Measurements from ENCODE around the gene PCLAF.

The PCLAF gene

DNA sequence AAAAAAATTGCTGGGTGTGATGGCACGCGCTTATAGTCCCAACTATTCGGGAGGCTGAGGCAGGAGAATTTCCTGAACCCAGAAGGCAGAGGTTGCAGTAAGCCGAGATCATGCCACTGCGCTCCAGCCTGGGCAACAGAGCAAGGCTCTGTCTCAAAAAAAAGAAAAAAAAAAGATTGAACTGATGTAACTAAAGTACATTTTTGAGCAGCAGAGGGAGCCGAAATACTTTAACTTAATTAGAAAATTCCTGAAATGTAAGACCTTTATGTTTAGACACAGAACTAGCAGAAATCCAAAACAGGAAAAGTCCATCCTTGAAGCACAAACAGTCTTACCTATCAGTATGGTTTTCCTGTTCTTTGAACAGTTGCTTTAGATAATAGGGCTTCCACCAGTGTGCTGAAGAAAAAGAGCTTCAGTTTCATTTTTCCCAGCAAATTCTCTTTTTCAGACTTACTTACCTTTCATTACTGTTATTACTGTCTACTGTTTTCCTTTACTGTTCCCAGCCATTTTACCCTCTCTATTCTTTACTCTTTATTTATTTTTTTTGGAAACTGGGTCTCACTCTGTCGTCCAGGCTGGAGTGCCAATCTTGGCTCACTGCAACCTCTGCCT is 45.7 kb upstream of the PCLAF start:
- no peak for TF ChIP-seq EZH2phosphoT487 (IDR thresholded peaks at IDR 0.05; ENCODE audit: borderline replicate concordance)
- TF ChIP-seq, protein P1, sequence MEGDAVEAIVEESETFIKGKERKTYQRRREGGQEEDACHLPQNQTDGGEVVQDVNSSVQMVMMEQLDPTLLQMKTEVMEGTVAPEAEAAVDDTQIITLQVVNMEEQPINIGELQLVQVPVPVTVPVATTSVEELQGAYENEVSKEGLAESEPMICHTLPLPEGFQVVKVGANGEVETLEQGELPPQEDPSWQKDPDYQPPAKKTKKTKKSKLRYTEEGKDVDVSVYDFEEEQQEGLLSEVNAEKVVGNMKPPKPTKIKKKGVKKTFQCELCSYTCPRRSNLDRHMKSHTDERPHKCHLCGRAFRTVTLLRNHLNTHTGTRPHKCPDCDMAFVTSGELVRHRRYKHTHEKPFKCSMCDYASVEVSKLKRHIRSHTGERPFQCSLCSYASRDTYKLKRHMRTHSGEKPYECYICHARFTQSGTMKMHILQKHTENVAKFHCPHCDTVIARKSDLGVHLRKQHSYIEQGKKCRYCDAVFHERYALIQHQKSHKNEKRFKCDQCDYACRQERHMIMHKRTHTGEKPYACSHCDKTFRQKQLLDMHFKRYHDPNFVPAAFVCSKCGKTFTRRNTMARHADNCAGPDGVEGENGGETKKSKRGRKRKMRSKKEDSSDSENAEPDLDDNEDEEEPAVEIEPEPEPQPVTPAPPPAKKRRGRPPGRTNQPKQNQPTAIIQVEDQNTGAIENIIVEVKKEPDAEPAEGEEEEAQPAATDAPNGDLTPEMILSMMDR (conservative IDR thresholded peaks at IDR 0.05; ENCODE audit: low read length) = peak; percentile 65
- Histone ChIP-seq H3K4me3 (ENCODE audit: low read length, poor library complexity, severe bottlenecking) (no peak overlapping the region), H3K9ac (ENCODE audit: low read depth, low read length, poor library complexity, severe bottlenecking) (peak overlapping the region; percentile 44), H3K9me2 (replicated peaks; ENCODE audit: low read depth, low read length) (no peaks in the 10 kb centered on the region), H4K20me1 (ENCODE audit: insufficient read depth, low read length, poor library complexity, severe bottlenecking) (no peaks in the 10 kb centered on the region), H3K27me3 (ENCODE audit: insufficient read depth, low read length, poor library complexity, severe bottlenecking) (no peaks in the 10 kb centered on the region), H3K4me2 (ENCODE audit: low read depth, low read length, poor library complexity, severe bottlenecking) (peak overlapping the region; percentile 25), H3K4me1 (ENCODE audit: insufficient read depth, low read length, poor library complexity, severe bottlenecking) (peaks cover 41% of the 10 kb centered on the region), H2AFZ (ENCODE audit: low read length) (no peak overlapping the region), H3K79me2 (ENCODE audit: insufficient read depth, low read length) (0 out of 2 replicates have a peak, but pooled peaks cover 4% of the 10 kb centered on the region), H3K36me3 (ENCODE audit: insufficient read depth, low read length) (peaks cover 23% of the 10 kb centered on the region; the same call in 1 of the 2 replicates), H3F3A (ENCODE audit: low read depth) (peaks cover 13% of the 10 kb centered on the region; the same call in 1 of the 2 replicates), H3K9me3 (ENCODE audit: insufficient read depth, low read depth, low read length) (no peaks in the 10 kb centered on the region)

DNA sequence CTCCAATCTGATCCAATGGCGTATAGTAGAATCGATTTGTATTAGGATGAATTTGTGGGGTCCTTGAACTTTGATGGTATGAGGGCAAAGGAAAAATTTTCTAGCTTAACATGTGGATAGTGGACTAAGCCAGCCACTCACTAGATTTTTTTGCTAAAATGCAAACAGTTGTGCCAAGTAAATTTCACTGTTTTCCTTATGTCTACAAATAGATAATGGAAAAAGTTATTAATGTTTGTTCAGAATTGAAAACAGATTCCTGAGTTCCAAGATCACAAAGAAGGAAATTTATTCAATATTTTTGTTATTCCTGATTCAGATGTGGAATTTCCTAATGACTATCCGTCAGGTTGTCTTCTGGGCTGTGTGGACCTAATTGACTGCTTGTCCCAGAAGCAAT is 44.0 kb upstream of the PCLAF start:
- H3K9me3 ChIP-seq (ENCODE audit: insufficient read depth, low read depth, low read length) = no peaks in the 10 kb centered on the region
- H3F3A ChIP-seq (ENCODE audit: low read depth) = peaks cover 9% of the 10 kb centered on the region; the same call in 1 of the 2 replicates
- no peak overlapping the region for H3K4me3 ChIP-seq (ENCODE audit: low read length, poor library complexity, severe bottlenecking)
- peaks cover 26% of the 10 kb centered on the region; the same call in 1 of the 2 replicates for H3K36me3 ChIP-seq (ENCODE audit: insufficient read depth, low read length)
- peaks cover 33% of the 10 kb centered on the region for H3K4me1 ChIP-seq (ENCODE audit: insufficient read depth, low read length, poor library complexity, severe bottlenecking)
- TF ChIP-seq, protein P1 (conservative IDR thresholded peaks at IDR 0.05; ENCODE audit: low read length) = no peak
- TF ChIP-seq EZH2phosphoT487 (IDR thresholded peaks at IDR 0.05; ENCODE audit: borderline replicate concordance) = no peak
- no peaks in the 10 kb centered on the region for H3K9me2 ChIP-seq (replicated peaks; ENCODE audit: low read depth, low read length)
- H4K20me1 ChIP-seq (ENCODE audit: insufficient read depth, low read length, poor library complexity, severe bottlenecking) = no peaks in the 10 kb centered on the region
- H2AFZ ChIP-seq (ENCODE audit: low read length) = no peak overlapping the region
- 0 out of 2 replicates have a peak, but pooled peaks cover 4% of the 10 kb centered on the region for H3K79me2 ChIP-seq (ENCODE audit: insufficient read depth, low read length)
- no peak overlapping the region for H3K4me2 ChIP-seq (ENCODE audit: low read depth, low read length, poor library complexity, severe bottlenecking)
- H3K27me3 ChIP-seq (ENCODE audit: insufficient read depth, low read length, poor library complexity, severe bottlenecking) = no peaks in the 10 kb centered on the region
- H3K9ac ChIP-seq (ENCODE audit: low read depth, low read length, poor library complexity, severe bottlenecking) = no peak overlapping the region

DNA sequence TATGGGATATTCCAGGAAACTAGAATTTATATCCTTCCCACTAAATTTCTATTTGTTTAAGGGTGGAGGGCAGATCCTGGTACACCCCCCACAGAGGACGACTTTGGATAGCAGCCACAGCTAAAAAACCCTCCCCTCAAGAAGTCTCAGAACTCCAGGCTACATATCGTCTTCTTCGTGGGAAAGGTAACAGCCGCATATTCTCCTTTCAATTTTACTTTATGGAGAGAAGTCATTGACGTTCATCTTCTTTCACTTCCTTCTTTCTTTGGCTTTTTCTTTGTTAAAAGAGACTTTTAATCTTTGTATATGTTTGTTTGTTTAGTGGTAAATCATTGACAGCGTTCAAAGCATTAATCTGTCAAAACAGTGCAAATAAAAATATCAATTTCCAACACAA is 42.7 kb upstream of the PCLAF start:
- H3K36me3 ChIP-seq (ENCODE audit: insufficient read depth, low read length) = peaks cover 26% of the 10 kb centered on the region; the same call in 1 of the 2 replicates
- H3K9me3 ChIP-seq (ENCODE audit: insufficient read depth, low read depth, low read length) = no peaks in the 10 kb centered on the region
- H3K9me2 ChIP-seq (replicated peaks; ENCODE audit: low read depth, low read length) = no peaks in the 10 kb centered on the region
- H3K4me3 ChIP-seq (ENCODE audit: low read length, poor library complexity, severe bottlenecking) = no peak overlapping the region
- no peaks in the 10 kb centered on the region for H3F3A ChIP-seq (ENCODE audit: low read depth)
- H3K27me3 ChIP-seq (ENCODE audit: insufficient read depth, low read length, poor library complexity, severe bottlenecking) = no peaks in the 10 kb centered on the region
- TF ChIP-seq EZH2phosphoT487 (IDR thresholded peaks at IDR 0.05; ENCODE audit: borderline replicate concordance) = no peak
- TF ChIP-seq, protein P1 (conservative IDR thresholded peaks at IDR 0.05; ENCODE audit: low read length) = no peak
- H3K79me2 ChIP-seq (ENCODE audit: insufficient read depth, low read length) = 0 out of 2 replicates have a peak, but pooled peaks cover 4% of the 10 kb centered on the region
- H2AFZ ChIP-seq (ENCODE audit: low read length) = no peak overlapping the region
- H3K9ac ChIP-seq (ENCODE audit: low read depth, low read length, poor library complexity, severe bottlenecking) = no peak overlapping the region
- H3K4me1 ChIP-seq (ENCODE audit: insufficient read depth, low read length, poor library complexity, severe bottlenecking) = peaks cover 21% of the 10 kb centered on the region
- H4K20me1 ChIP-seq (ENCODE audit: insufficient read depth, low read length, poor library complexity, severe bottlenecking) = no peaks in the 10 kb centered on the region
- H3K4me2 ChIP-seq (ENCODE audit: low read depth, low read length, poor library complexity, severe bottlenecking) = no peak overlapping the region
